Lower leg skin (tissue), 4 donors: ENCODE measurements around the gene KLF6. TPM values are rescaled to one million over a fixed set of nuclear protein-coding genes. Genes with fewer than 3 reads are reported as not detected.

Experiments
- DNase-seq, 2 donors: peaks; one replicate each; pipeline ENCODE4 v3.0.0-alpha.2; 2019; ENCODE audit warnings: low spot score in 2 of 2
- H3K4me3 ChIP-seq: fragments of 200-600 bp; sonication (generic); 2 replicates; pipeline ENCODE4 v1.5.1; 2017; ENCODE audit warnings: mild to moderate bottlenecking, low read depth; ENCODE audit not compliant: poor library complexity, severe bottlenecking
- POLR2A ChIP-seq, 2 donors: fragments of 450-650 bp; IDR thresholded peaks; one replicate each; pipeline ENCODE4 v1.6.1; 2016 to 2017; ENCODE audit warnings: antibody characterized with exemption in 2 of 2, mild to moderate bottlenecking in 1 of 2, moderate library complexity in 1 of 2
- WGBS, 2 donors: methylation state at CpG; one replicate each; pipeline ENCODE4 v1.1.5; 2018; 5-methylcytosine and 5-hydroxymethylcytosine counted together
- intact Hi-C: fragments of 100-400 bp; cut with DNase I; formaldehyde crosslinking; loops from one replicate; pipeline ENCODE4 v1.15.0; 2023; ENCODE audit warnings: low total_unique reads
- total RNA-seq, 4 donors: library from RNA; depleted of rRNA; stranded (reverse); fragments of >200 nt; gene quantifications; one replicate each; pipeline ENCODE4 v1.1.0, GENCODE V29; 2016
- TF ChIP-seq, protein P1 (sequence below), 3 donors: fragments of 450-650 bp; IDR thresholded peaks; one replicate each; pipeline ENCODE4 v1.5.1; 2016; ENCODE audit warnings: antibody characterized with exemption in 3 of 3, mild to moderate bottlenecking in 3 of 3, moderate library complexity in 2 of 3

Gene KLF6
- total RNA-seq, 4 donors from 2014 or later = 127 to 533 (median 179) TPM

DNA sequence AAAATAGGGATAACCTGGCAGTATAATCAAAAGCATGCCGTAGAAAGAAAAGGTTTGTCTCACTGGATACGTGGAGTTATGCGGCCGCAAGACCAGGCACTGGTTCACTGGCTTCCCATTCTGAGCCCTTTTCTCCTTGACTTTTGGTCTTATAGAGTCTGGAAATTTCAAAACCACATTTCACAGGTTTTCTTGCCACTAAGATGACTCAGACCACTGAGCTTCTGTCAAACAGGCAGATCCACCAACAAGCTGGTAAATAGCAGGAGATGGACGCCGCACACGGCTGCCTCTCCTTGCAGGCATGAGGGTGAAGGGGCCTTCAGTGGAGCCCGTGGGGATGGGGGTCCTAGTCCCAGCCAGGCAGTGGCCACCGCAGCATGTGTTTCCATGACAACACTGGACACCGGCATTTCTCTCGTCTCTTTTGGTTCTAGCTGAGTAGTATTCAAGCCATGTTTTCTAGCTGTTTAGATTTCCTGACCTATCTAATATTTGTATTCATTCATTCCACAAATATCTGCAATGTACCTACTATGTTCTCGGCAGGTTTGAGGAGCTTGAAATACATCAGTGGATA, 55.5 kb downstream of the KLF6 start:
- intact Hi-C loops = no loop called here
- no peak overlapping the region for H3K4me3 ChIP-seq
- no peak for DNase-seq
- WGBS, 2 donors = 88 to 89% methylated on average over 12 of the region's 12 CpGs
- TF ChIP-seq, protein P1, sequence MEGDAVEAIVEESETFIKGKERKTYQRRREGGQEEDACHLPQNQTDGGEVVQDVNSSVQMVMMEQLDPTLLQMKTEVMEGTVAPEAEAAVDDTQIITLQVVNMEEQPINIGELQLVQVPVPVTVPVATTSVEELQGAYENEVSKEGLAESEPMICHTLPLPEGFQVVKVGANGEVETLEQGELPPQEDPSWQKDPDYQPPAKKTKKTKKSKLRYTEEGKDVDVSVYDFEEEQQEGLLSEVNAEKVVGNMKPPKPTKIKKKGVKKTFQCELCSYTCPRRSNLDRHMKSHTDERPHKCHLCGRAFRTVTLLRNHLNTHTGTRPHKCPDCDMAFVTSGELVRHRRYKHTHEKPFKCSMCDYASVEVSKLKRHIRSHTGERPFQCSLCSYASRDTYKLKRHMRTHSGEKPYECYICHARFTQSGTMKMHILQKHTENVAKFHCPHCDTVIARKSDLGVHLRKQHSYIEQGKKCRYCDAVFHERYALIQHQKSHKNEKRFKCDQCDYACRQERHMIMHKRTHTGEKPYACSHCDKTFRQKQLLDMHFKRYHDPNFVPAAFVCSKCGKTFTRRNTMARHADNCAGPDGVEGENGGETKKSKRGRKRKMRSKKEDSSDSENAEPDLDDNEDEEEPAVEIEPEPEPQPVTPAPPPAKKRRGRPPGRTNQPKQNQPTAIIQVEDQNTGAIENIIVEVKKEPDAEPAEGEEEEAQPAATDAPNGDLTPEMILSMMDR (IDR thresholded peaks at IDR 0.05) = no peak
- TF ChIP-seq POLR2A (IDR thresholded peaks at IDR 0.05) = no peak

GRCh38 chr10:3728563-3728962, 56.4 kb downstream of the KLF6 start:
- TF ChIP-seq POLR2A (IDR thresholded peaks at IDR 0.05) = no peak
- TF ChIP-seq, protein P1 (IDR thresholded peaks at IDR 0.05) = no peak
- 92 to 94% methylated on average over 3 of the region's 3 CpGs for whole genome bisulfite sequencing, 2 donors
- intact Hi-C loops = no loop called here
- no peak overlapping the region for H3K4me3 ChIP-seq
- DNase-seq = no peak

DNA sequence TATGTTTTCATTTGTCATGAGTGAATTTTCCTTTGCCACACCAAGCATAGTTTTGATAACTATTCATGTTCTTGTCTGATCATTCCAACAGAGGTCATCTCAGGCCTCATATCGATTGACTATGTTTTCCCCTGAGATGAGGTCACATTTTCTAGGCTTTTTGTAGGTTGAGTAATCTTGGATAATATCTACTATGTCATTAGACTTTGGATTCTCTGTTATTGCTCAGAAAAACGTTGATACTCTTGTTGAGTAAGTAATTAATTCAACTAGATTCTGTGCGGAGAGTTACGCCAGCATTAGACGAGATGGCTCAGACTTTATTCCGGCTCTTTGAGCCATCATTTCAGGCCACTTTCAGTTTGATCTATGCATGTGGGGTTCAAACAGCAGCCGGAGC, 57.7 kb downstream of the KLF6 start:
- H3K4me3 ChIP-seq = no peak overlapping the region
- WGBS, 2 donors = 80 to 83% methylated on average over 7 of the region's 7 CpGs
- intact Hi-C loops = no loop called here
- no peak for DNase-seq
- TF ChIP-seq, protein P1 (IDR thresholded peaks at IDR 0.05) = no peak
- no peak for TF ChIP-seq POLR2A (IDR thresholded peaks at IDR 0.05)
